H1 (cell line): ENCODE measurements around the gene TDRD12. TPM values are rescaled to one million over a fixed set of nuclear protein-coding genes. Genes with fewer than 3 reads are reported as not detected.
"Not testable (repeated sequence)": the region's sequence is repeated elsewhere in the genome, so short reads cannot be mapped to it uniquely, and the experiment has no call there.

ENCODE experiments used
- CTCF ChIA-PET: fragments of 300-600 bp; sonication (Branson Sonifier 250); formaldehyde crosslinking; loops from one replicate; lab custom pipeline; 2021; ENCODE audit not compliant: partially characterized antibody; lab: Charles Lee
- POLR2A ChIA-PET: fragments of 300-600 bp; sonication (Branson Sonifier 250); formaldehyde crosslinking; loops from one replicate; lab custom pipeline; 2021; ENCODE audit warnings: inconsistent platforms; ENCODE audit not compliant: partially characterized antibody; lab: Charles Lee
- DNase-seq, 2 experiments: peaks; one replicate each; pipeline versions ENCODE4 v3.0.0 to v3.0.0-alpha.2; 2010 to 2022; ENCODE audit warnings: low spot score in 2 of 2, low read depth in 1 of 2, mixed read lengths in 1 of 2
- FAIRE-seq: peaks from 2 replicates; lab custom pipeline; 2011; peaks lifted over from hg19 to GRCh38; lab: Jason Lieb, UNC
- H2AFZ ChIP-seq: 2 replicates; pipeline ENCODE4 v1.8.1; 2012; ENCODE audit warnings: low read length, inconsistent platforms
- H2AK5ac ChIP-seq: 2 replicates; pipeline ENCODE4 v1.6.1; 2013; ENCODE audit warnings: low read depth, low read length
- H2BK120ac ChIP-seq: replicated peaks from 2 replicates; pipeline ENCODE3; 2013; ENCODE audit warnings: low read depth, low read length, inconsistent platforms
- H2BK12ac ChIP-seq: 2 replicates; pipeline ENCODE4 v1.6.1; 2013; ENCODE audit warnings: low read depth, low read length
- H2BK15ac ChIP-seq: 2 replicates; pipeline ENCODE4 v1.6.1; 2013; ENCODE audit warnings: low read length
- H2BK20ac ChIP-seq: 2 replicates; pipeline ENCODE4 v1.6.1; 2013; ENCODE audit warnings: low read length
- H2BK5ac ChIP-seq: 2 replicates; pipeline ENCODE4 v1.6.1; 2013; ENCODE audit warnings: low read depth, low read length
- H3K14ac ChIP-seq: 2 replicates; pipeline ENCODE4 v1.6.1; 2013; ENCODE audit warnings: inconsistent platforms; ENCODE audit not compliant: insufficient read length
- H3K18ac ChIP-seq: 2 replicates; pipeline ENCODE4 v1.6.1; 2013; ENCODE audit warnings: low read length; ENCODE audit errors: extremely low read depth
- H3K23ac ChIP-seq: 2 replicates; pipeline ENCODE4 v1.6.1; 2013; ENCODE audit warnings: inconsistent platforms; ENCODE audit not compliant: insufficient read length
- H3K23me2 ChIP-seq: 2 replicates; pipeline ENCODE4 v1.6.1; 2013; ENCODE audit warnings: low read depth, low read length
- H3K27ac ChIP-seq: 2 replicates; pipeline ENCODE4 v1.6.1; 2011; ENCODE audit warnings: low read depth, low read length, inconsistent platforms
- H3K27me3 ChIP-seq, 4 experiments: replicated peaks in 1 of 4; 1 replicate in 1 of 4; 2 replicates in 3 of 4; pipeline versions ENCODE4 v1.6.1 to v1.8.1; 2011 to 2013; ENCODE audit warnings: low read length in 3 of 4, mild to moderate bottlenecking in 3 of 4, inconsistent platforms in 2 of 4, mixed read lengths in 2 of 4, moderate library complexity in 1 of 4; ENCODE audit not compliant: control insufficient read depth in 3 of 4, insufficient read depth in 3 of 4; ENCODE audit errors: extremely low read depth in 1 of 4
- H3K36me3 ChIP-seq, 4 experiments: 2 replicates each; pipeline versions ENCODE4 v1.6.1 to v1.8.1; 2011 to 2013; ENCODE audit warnings: mild to moderate bottlenecking in 4 of 4, low read length in 3 of 4, moderate library complexity in 2 of 4, control low read depth in 1 of 4, inconsistent platforms in 1 of 4; ENCODE audit not compliant: insufficient read depth in 4 of 4, control insufficient read depth in 2 of 4
- H3K4ac ChIP-seq: replicated peaks from 2 replicates; pipeline ENCODE3; 2013; ENCODE audit warnings: low read length, low read depth, mixed read lengths, inconsistent platforms; ENCODE audit not compliant: insufficient read length
- H3K4me1 ChIP-seq, 4 experiments: replicated peaks in 1 of 4; 1 replicate in 1 of 4; 2 replicates in 3 of 4; pipeline versions ENCODE4 v1.6.1 to v1.8.1; 2011 to 2013; ENCODE audit warnings: low read length in 3 of 4, inconsistent platforms in 2 of 4, mixed read lengths in 1 of 4; ENCODE audit not compliant: insufficient read depth in 4 of 4, control insufficient read depth in 3 of 4
- H3K4me2 ChIP-seq, 2 experiments: 2 replicates each; pipeline versions ENCODE4 v1.6.1 to v1.8.1; 2011 to 2013; ENCODE audit warnings: low read depth in 2 of 2, low read length in 2 of 2, control low read depth in 1 of 2, inconsistent platforms in 1 of 2, mild to moderate bottlenecking in 1 of 2; ENCODE audit not compliant: insufficient read depth in 1 of 2
- H3K4me3 ChIP-seq, 4 experiments: fragments of 200-600, 300-600 bp in 1 of 4; sonication (generic), shearing (Covaris generic), sonication (Bioruptor Twin) in 1 of 4; 2 replicates each; pipeline versions ENCODE4 v1.5.1 to v1.8.1; 2011 to 2016; ENCODE audit warnings: low read length in 4 of 4, low read depth in 3 of 4, control low read depth in 2 of 4, inconsistent platforms in 2 of 4, mild to moderate bottlenecking in 2 of 4, mixed read lengths in 1 of 4, moderate library complexity in 1 of 4; ENCODE audit not compliant: insufficient read depth in 2 of 4; ENCODE audit errors: extremely low read depth in 1 of 4
- H3K56ac ChIP-seq: replicated peaks from 2 replicates; pipeline ENCODE3; 2013; ENCODE audit warnings: low read depth, mild to moderate bottlenecking, mixed read lengths, low read length, inconsistent platforms; ENCODE audit not compliant: insufficient read length
- H3K79me1 ChIP-seq: 2 replicates; pipeline ENCODE4 v1.6.1; 2013; ENCODE audit warnings: low read depth, low read length, control low read depth
- H3K79me2 ChIP-seq, 2 experiments: 2 replicates each; pipeline versions ENCODE4 v1.6.1 to v1.8.1; 2012 to 2013; ENCODE audit warnings: low read length in 2 of 2, mild to moderate bottlenecking in 2 of 2, inconsistent platforms in 1 of 2; ENCODE audit not compliant: insufficient read depth in 2 of 2, control insufficient read depth in 1 of 2
- H3K9ac ChIP-seq, 4 experiments: replicated peaks in 1 of 4; 1 replicate in 1 of 4; 2 replicates in 3 of 4; pipeline versions ENCODE4 v1.6.1 to v1.8.1; 2011 to 2013; ENCODE audit warnings: low read depth in 3 of 4, low read length in 3 of 4, control low read depth in 2 of 4, mild to moderate bottlenecking in 2 of 4, moderate library complexity in 2 of 4, inconsistent platforms in 1 of 4; ENCODE audit errors: extremely low read depth in 1 of 4
- H3K9me3 ChIP-seq, 2 experiments: 2 replicates each; pipeline versions ENCODE4 v1.6.1 to v1.8.1; 2012 to 2013; ENCODE audit warnings: mild to moderate bottlenecking in 2 of 2, moderate library complexity in 2 of 2, control low read depth in 1 of 2, inconsistent platforms in 1 of 2, low read depth in 1 of 2, low read length in 1 of 2, mixed read lengths in 1 of 2; ENCODE audit not compliant: insufficient read depth in 2 of 2
- H4K20me1 ChIP-seq, 2 experiments: replicated peaks in 1 of 2; 2 replicates each; pipeline versions ENCODE3 to v1.8.1; 2011 to 2013; ENCODE audit warnings: inconsistent platforms in 2 of 2, low read length in 2 of 2, mild to moderate bottlenecking in 1 of 2; ENCODE audit not compliant: insufficient read depth in 2 of 2, control insufficient read depth in 1 of 2
- H4K5ac ChIP-seq: 2 replicates; pipeline ENCODE4 v1.6.1; 2013; ENCODE audit warnings: low read length, low read depth, mixed read lengths, inconsistent platforms; ENCODE audit not compliant: insufficient read length
- H4K8ac ChIP-seq: 2 replicates; pipeline ENCODE4 v1.8.0; 2013; ENCODE audit warnings: mild to moderate bottlenecking, moderate library complexity, low read length, inconsistent platforms; ENCODE audit not compliant: insufficient read depth; ENCODE audit errors: extremely low read depth
- H4K91ac ChIP-seq: replicated peaks from 2 replicates; pipeline ENCODE3; 2013; ENCODE audit warnings: low read length, mixed read lengths, inconsistent platforms; ENCODE audit not compliant: insufficient read length
- WGBS, 2 experiments: shearing (Covaris generic) in 1 of 2; methylation state at CpG; one replicate each; pipeline versions ENCODE4 v1.1.6 to v1.1.7; 2013 to 2015; ENCODE audit warnings: low lambda C conversion rate in 2 of 2, mixed read lengths in 2 of 2, inconsistent platforms in 1 of 2, low coverage in 1 of 2, missing lambda C conversion rate in 1 of 2; ENCODE audit not compliant: insufficient replicate concordance in 2 of 2, insufficient coverage in 1 of 2, insufficient read length in 1 of 2; ENCODE audit errors: extremely low coverage in 1 of 2, missing lambda C conversion rate in 1 of 2; 5-methylcytosine and 5-hydroxymethylcytosine counted together
- polyA plus RNA-seq, 7 experiments: library from polyadenylated mRNA; depleted of rRNA in 3 of 7; stranded (reverse) in 5 of 7; unstranded in 2 of 7; fragments of >200 nt in 5 of 7; fragments of 200-250 nt in 2 of 7; gene quantifications; 1 replicate in 5 of 7; 2 replicates in 1 of 7; 4 replicates in 1 of 7; pipeline versions ENCODE4 v1.2.1 to v1.2.3, GENCODE V29; 2011 to 2013; ENCODE audit warnings: missing spikeins in 2 of 7, mixed read lengths in 2 of 7
- total RNA-seq: library from RNA; stranded (reverse); fragmentation: NEBNext Ultra II Directional; extraction: Animal tissue kit (Norgen Biotek cat#: 25700); gene quantifications from 2 replicates; pipeline ENCODE4 v1.2.1, GENCODE V29; 2021

The TDRD12 gene
- total and polyA plus RNA-seq, 2 of the 8 experiments (the other 6 are each of a cell fraction or from before 2014, with no cell fraction given) = 0.39 to 0.88 TPM

GRCh38 chr19:32867436-32867835 is 147.9 kb downstream of the TDRD12 start:
- H3K4me1 ChIP-seq, H2BK12ac ChIP-seq, H2AK5ac ChIP-seq, H3K18ac ChIP-seq, H2AFZ ChIP-seq, H3K56ac ChIP-seq, H4K8ac ChIP-seq, H3K79me1 ChIP-seq, H3K9me3 ChIP-seq, H4K91ac ChIP-seq, H3K4me2 ChIP-seq, H3K9ac ChIP-seq, H3K79me2 ChIP-seq, DNase-seq, H4K20me1 ChIP-seq, H3K27me3 ChIP-seq, H3K23ac ChIP-seq, H2BK5ac ChIP-seq, H3K27ac ChIP-seq, FAIRE-seq, H4K5ac ChIP-seq, POLR2A ChIA-PET, H3K36me3 ChIP-seq, H3K4me3 ChIP-seq, H3K23me2 ChIP-seq, H3K4ac ChIP-seq, H2BK15ac ChIP-seq, H2BK20ac ChIP-seq, H2BK120ac ChIP-seq, H3K14ac ChIP-seq: not testable (repeated sequence)
- CTCF ChIA-PET = interaction anchor here (0.6 to 1.0 kb wide), 2 partner anchors 12 to 217 kb away, joined by 3 to 4 read pairs; no protein-coding TSS in a partner anchor
- 93% methylated on average over 9 of the region's 9 CpGs; no CpG with 5 or more reads in 1 of the 2 experiments for WGBS, 2 experiments
